ENCODE results near the gene CFAP54. TPM values are rescaled to one million over a fixed set of nuclear protein-coding genes. Genes with fewer than 3 reads are reported as not detected.

CFAP54 gene
- total and polyA plus RNA-seq, 2 donors (not counting 1 experiment from before 2014, with no cell fraction given), result 0.93 to 7.1 TPM

DNA sequence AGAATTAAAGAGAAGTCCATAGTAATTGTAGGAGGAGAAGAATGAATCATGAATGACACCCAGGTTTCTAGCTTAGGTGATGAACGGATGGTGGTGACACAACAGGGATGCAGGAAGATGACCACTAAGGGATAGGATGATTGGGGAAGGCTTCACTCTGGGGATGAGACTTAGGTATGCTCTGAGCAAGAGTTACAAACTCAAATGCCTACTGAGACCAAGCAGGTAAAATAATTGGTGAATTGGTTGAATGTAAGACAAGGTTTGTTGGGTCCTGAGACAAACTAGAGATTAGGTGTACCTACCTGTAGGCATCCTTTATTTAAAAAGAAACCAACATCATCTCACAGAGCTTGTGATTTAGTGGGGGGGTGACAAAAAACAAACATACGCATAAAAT, 116.3 kb downstream of the CFAP54 start:
- H3K9me3 ChIP-seq (ENCODE audit: control insufficient read depth, insufficient read depth, low read depth, low read length), result no peaks in the 10 kb centered on the region
- H3K4me1 ChIP-seq (ENCODE audit: control insufficient read depth, extremely low read depth, insufficient read depth, low read length), result no peaks in the 10 kb centered on the region
- no peak overlapping the region for H3K27ac ChIP-seq (ENCODE audit: insufficient read depth, low read length)
- H3K9ac ChIP-seq (ENCODE audit: insufficient read depth, low read length), result no peak overlapping the region
- no peak overlapping the region for H3K4me3 ChIP-seq (replicated peaks in 1 of 4; ENCODE audit: control extremely low read depth in 1 of 4, insufficient read depth in 1 of 4, low read depth in 3 of 4, low read length in 4 of 4)
- H3K4me2 ChIP-seq (ENCODE audit: extremely low read depth, insufficient read depth, low read length), result no peak overlapping the region
- no peak for DNase-seq (ENCODE audit: low read depth in 2 of 2)
- H4K20me1 ChIP-seq (ENCODE audit: control insufficient read depth, extremely low read depth, insufficient read depth, low read length), result no peaks in the 10 kb centered on the region
- H2AFZ ChIP-seq (ENCODE audit: low read length), result no peak overlapping the region
- no peak for TF ChIP-seq EZH2 (IDR thresholded peaks at IDR 0.05; ENCODE audit: low read length, missing control alignments)
- TF ChIP-seq, protein P1, sequence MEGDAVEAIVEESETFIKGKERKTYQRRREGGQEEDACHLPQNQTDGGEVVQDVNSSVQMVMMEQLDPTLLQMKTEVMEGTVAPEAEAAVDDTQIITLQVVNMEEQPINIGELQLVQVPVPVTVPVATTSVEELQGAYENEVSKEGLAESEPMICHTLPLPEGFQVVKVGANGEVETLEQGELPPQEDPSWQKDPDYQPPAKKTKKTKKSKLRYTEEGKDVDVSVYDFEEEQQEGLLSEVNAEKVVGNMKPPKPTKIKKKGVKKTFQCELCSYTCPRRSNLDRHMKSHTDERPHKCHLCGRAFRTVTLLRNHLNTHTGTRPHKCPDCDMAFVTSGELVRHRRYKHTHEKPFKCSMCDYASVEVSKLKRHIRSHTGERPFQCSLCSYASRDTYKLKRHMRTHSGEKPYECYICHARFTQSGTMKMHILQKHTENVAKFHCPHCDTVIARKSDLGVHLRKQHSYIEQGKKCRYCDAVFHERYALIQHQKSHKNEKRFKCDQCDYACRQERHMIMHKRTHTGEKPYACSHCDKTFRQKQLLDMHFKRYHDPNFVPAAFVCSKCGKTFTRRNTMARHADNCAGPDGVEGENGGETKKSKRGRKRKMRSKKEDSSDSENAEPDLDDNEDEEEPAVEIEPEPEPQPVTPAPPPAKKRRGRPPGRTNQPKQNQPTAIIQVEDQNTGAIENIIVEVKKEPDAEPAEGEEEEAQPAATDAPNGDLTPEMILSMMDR (conservative IDR thresholded peaks at IDR 0.05 in 1 of 2, IDR thresholded peaks at IDR 0.05 in 1 of 2; ENCODE audit: low read depth in 1 of 2, low read length in 2 of 2), result no peak
- no peaks in the 10 kb centered on the region for H3K36me3 ChIP-seq (ENCODE audit: control insufficient read depth, insufficient read depth, low read length)
- no peaks in the 10 kb centered on the region for H3K79me2 ChIP-seq (ENCODE audit: control insufficient read depth, insufficient read depth, low read length)
- H3K27me3 ChIP-seq (ENCODE audit: control insufficient read depth, insufficient read depth, low read length), result no peaks in the 10 kb centered on the region

DNA sequence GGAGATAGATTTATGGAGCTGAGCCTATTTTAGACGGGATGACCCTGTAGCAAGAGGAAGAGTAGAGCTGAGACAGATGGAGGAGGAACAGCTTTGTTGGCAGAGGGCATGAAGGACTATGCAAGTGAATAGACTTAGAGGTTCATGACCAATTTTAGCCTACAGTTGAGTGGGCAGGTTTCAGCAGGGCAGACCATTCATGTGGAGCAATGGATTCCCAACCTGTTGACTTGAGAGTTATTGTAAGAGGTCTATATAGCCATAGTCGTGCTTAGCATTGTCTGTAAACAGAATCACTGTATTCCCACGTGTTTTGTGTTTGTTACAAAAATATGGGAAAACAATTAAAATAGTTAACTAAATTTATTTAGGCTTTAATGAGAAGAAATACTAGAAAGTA, 116.8 kb downstream of the CFAP54 start:
- H3K9ac ChIP-seq (ENCODE audit: insufficient read depth, low read length), result no peak overlapping the region
- no peak for DNase-seq (ENCODE audit: low read depth in 2 of 2)
- no peak overlapping the region for H3K4me3 ChIP-seq (replicated peaks in 1 of 4; ENCODE audit: control extremely low read depth in 1 of 4, insufficient read depth in 1 of 4, low read depth in 3 of 4, low read length in 4 of 4)
- H3K79me2 ChIP-seq (ENCODE audit: control insufficient read depth, insufficient read depth, low read length), result no peaks in the 10 kb centered on the region
- H2AFZ ChIP-seq (ENCODE audit: low read length), result no peak overlapping the region
- no peaks in the 10 kb centered on the region for H3K4me1 ChIP-seq (ENCODE audit: control insufficient read depth, extremely low read depth, insufficient read depth, low read length)
- TF ChIP-seq, protein P1 (conservative IDR thresholded peaks at IDR 0.05 in 1 of 2, IDR thresholded peaks at IDR 0.05 in 1 of 2; ENCODE audit: low read depth in 1 of 2, low read length in 2 of 2), result no peak
- TF ChIP-seq EZH2 (IDR thresholded peaks at IDR 0.05; ENCODE audit: low read length, missing control alignments), result no peak
- H3K27ac ChIP-seq (ENCODE audit: insufficient read depth, low read length), result no peak overlapping the region
- no peaks in the 10 kb centered on the region for H3K36me3 ChIP-seq (ENCODE audit: control insufficient read depth, insufficient read depth, low read length)
- no peaks in the 10 kb centered on the region for H3K27me3 ChIP-seq (ENCODE audit: control insufficient read depth, insufficient read depth, low read length)
- H3K9me3 ChIP-seq (ENCODE audit: control insufficient read depth, insufficient read depth, low read depth, low read length), result no peaks in the 10 kb centered on the region
- H3K4me2 ChIP-seq (ENCODE audit: extremely low read depth, insufficient read depth, low read length), result no peak overlapping the region
- no peaks in the 10 kb centered on the region for H4K20me1 ChIP-seq (ENCODE audit: control insufficient read depth, extremely low read depth, insufficient read depth, low read length)

DNA sequence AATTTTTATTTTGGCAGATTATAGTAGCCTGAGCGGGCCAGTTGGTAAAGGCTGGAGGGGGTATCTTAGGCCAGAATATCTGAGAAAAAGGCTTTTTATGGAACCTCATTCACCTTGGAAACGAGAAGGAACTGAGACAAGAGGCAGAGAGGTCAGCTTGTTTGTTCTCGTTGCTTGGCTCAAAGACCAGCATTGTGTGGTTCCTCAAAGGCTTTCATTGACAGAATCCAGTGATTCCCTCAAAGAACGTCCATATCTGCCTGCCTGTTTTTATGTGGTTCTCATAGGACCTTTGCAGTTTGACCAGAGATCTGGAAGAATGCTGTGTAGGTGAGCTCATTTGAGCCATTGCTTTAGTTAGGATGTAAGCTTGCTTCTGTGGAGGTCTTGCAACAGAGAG, 117.3 kb downstream of the CFAP54 start:
- no peaks in the 10 kb centered on the region for H4K20me1 ChIP-seq (ENCODE audit: control insufficient read depth, extremely low read depth, insufficient read depth, low read length)
- TF ChIP-seq, protein P1 (conservative IDR thresholded peaks at IDR 0.05 in 1 of 2, IDR thresholded peaks at IDR 0.05 in 1 of 2; ENCODE audit: low read depth in 1 of 2, low read length in 2 of 2), result no peak
- no peaks in the 10 kb centered on the region for H3K36me3 ChIP-seq (ENCODE audit: control insufficient read depth, insufficient read depth, low read length)
- H3K4me1 ChIP-seq (ENCODE audit: control insufficient read depth, extremely low read depth, insufficient read depth, low read length), result no peaks in the 10 kb centered on the region
- no peaks in the 10 kb centered on the region for H3K9me3 ChIP-seq (ENCODE audit: control insufficient read depth, insufficient read depth, low read depth, low read length)
- H3K4me2 ChIP-seq (ENCODE audit: extremely low read depth, insufficient read depth, low read length), result no peak overlapping the region
- no peak overlapping the region for H3K27ac ChIP-seq (ENCODE audit: insufficient read depth, low read length)
- H3K9ac ChIP-seq (ENCODE audit: insufficient read depth, low read length), result no peak overlapping the region
- H3K27me3 ChIP-seq (ENCODE audit: control insufficient read depth, insufficient read depth, low read length), result no peaks in the 10 kb centered on the region
- no peak for DNase-seq (ENCODE audit: low read depth in 2 of 2)
- H3K79me2 ChIP-seq (ENCODE audit: control insufficient read depth, insufficient read depth, low read length), result no peaks in the 10 kb centered on the region
- no peak overlapping the region for H2AFZ ChIP-seq (ENCODE audit: low read length)
- no peak overlapping the region for H3K4me3 ChIP-seq (replicated peaks in 1 of 4; ENCODE audit: control extremely low read depth in 1 of 4, insufficient read depth in 1 of 4, low read depth in 3 of 4, low read length in 4 of 4)

All from fibroblast of lung (primary cell).